Keratinocyte (primary cell): ENCODE measurements around the gene DCDC2. TPM values are rescaled to one million over a fixed set of nuclear protein-coding genes. Genes with fewer than 3 reads are reported as not detected.

Experiments used
- DNase-seq: peaks from one replicate; pipeline ENCODE4 v3.0.0-alpha.2; 2011; ENCODE audit warnings: low read depth, missing footprints, low spot score
- FAIRE-seq: peaks from 2 replicates; lab custom pipeline; 2011; peaks lifted over from hg19 to GRCh38; lab: Jason Lieb, UNC
- H2AFZ ChIP-seq: 2 replicates; pipeline ENCODE4 v1.6.0; 2012; ENCODE audit warnings: low read length, control low read depth, inconsistent platforms; ENCODE audit not compliant: control insufficient read depth
- H3K27ac ChIP-seq: 2 replicates; pipeline ENCODE4 v1.5.1; 2011; ENCODE audit warnings: low read length; ENCODE audit not compliant: control insufficient read depth, insufficient read depth
- H3K27me3 ChIP-seq: 3 replicates; pipeline ENCODE4 v1.6.0; 2011; ENCODE audit warnings: low read length; ENCODE audit not compliant: control insufficient read depth, insufficient read depth; ENCODE audit errors: extremely low read depth
- H3K36me3 ChIP-seq, 2 experiments: 2 replicates in 1 of 2; 3 replicates in 1 of 2; pipeline ENCODE4 v1.5.1; 2011; ENCODE audit warnings: low read length in 2 of 2, mild to moderate bottlenecking in 1 of 2; ENCODE audit not compliant: control insufficient read depth in 2 of 2, insufficient read depth in 2 of 2; ENCODE audit errors: extremely low read depth in 1 of 2
- H3K4me1 ChIP-seq: 3 replicates; pipeline ENCODE4 v1.5.1; 2011; ENCODE audit warnings: low read length; ENCODE audit not compliant: control insufficient read depth, insufficient read depth; ENCODE audit errors: extremely low read depth
- H3K4me2 ChIP-seq: 3 replicates; pipeline ENCODE4 v1.6.0; 2011; ENCODE audit warnings: low read depth, low read length; ENCODE audit not compliant: control insufficient read depth, insufficient read depth; ENCODE audit errors: extremely low read depth
- H3K4me3 ChIP-seq, 3 experiments: fragments of 200-600 bp in 1 of 3; sonication (generic) in 1 of 3; 2 replicates in 2 of 3; 3 replicates in 1 of 3; pipeline ENCODE4 v1.5.1; 2011 to 2016; ENCODE audit warnings: low read length in 3 of 3, mild to moderate bottlenecking in 3 of 3, control low read depth in 2 of 3, inconsistent platforms in 1 of 3, low read depth in 1 of 3, mixed read lengths in 1 of 3, mixed run types in 1 of 3, moderate library complexity in 1 of 3; ENCODE audit not compliant: control insufficient read depth in 2 of 3, insufficient read depth in 2 of 3; ENCODE audit errors: extremely low read depth in 1 of 3
- H3K79me2 ChIP-seq: 2 replicates; pipeline ENCODE4 v1.6.0; 2012; ENCODE audit warnings: low read length; ENCODE audit not compliant: control insufficient read depth, insufficient read depth
- H3K9ac ChIP-seq: 3 replicates; pipeline ENCODE4 v1.6.0; 2011; ENCODE audit warnings: low read length; ENCODE audit not compliant: control insufficient read depth, insufficient read depth; ENCODE audit errors: extremely low read depth
- H3K9me1 ChIP-seq: 3 replicates; pipeline ENCODE4 v1.6.0; 2011; ENCODE audit warnings: low read length; ENCODE audit not compliant: control insufficient read depth, insufficient read depth; ENCODE audit errors: extremely low read depth
- H3K9me3 ChIP-seq: 2 replicates; pipeline ENCODE4 v1.5.1; 2012; ENCODE audit warnings: low read depth, low read length; ENCODE audit not compliant: control insufficient read depth
- H4K20me1 ChIP-seq: 3 replicates; pipeline ENCODE4 v1.6.0; 2011; ENCODE audit warnings: low read length; ENCODE audit not compliant: control insufficient read depth, insufficient read depth; ENCODE audit errors: extremely low read depth
- EZH2 ChIP-seq: IDR thresholded peaks from one replicate; pipeline ENCODE4 v1.6.1; 2012; ENCODE audit warnings: inconsistent platforms, mild to moderate bottlenecking, low read length, moderate library complexity
- dilution Hi-C: fragments of 300-500 bp; cut with MboI; formaldehyde crosslinking; loops from one replicate; pipeline ENCODE4 v1.7.0; 2020; ENCODE audit warnings: low sequenced_read_pairs; ENCODE audit not compliant: extremely low pct_ligation_motif_present
- polyA plus RNA-seq, 5 experiments: library from polyadenylated mRNA; depleted of rRNA in 3 of 5; stranded (reverse) in 3 of 5; stranded (forward) in 1 of 5; unstranded in 1 of 5; fragments of >200 nt; gene quantifications; 1 replicate in 1 of 5; 2 replicates in 3 of 5; 3 replicates in 1 of 5; pipeline versions ENCODE4 v1.2.1 to v1.2.3, GENCODE V29; 2011 to 2012; ENCODE audit warnings: missing spikeins in 2 of 5, low read depth in 1 of 5, low replicate concordance in 1 of 5
- TF ChIP-seq, protein P1 (sequence below), 3 experiments: IDR thresholded peaks in 1 of 3; conservative IDR thresholded peaks in 1 of 3; optimal IDR thresholded peaks in 1 of 3; 2 replicates in 2 of 3; 3 replicates in 1 of 3; pipeline versions ENCODE3 to v1.5.1; 2011; ENCODE audit warnings: low read length in 3 of 3, mild to moderate bottlenecking in 3 of 3, moderate library complexity in 2 of 3, control low read depth in 1 of 3, inconsistent platforms in 1 of 3; ENCODE audit not compliant: insufficient read depth in 2 of 3; ENCODE audit errors: extremely low read depth in 1 of 3

DCDC2 gene
- polyA plus RNA-seq, 1 donor (not counting 4 experiments of a cell fraction or from before 2014, with no cell fraction given), result 0.10 TPM

DNA sequence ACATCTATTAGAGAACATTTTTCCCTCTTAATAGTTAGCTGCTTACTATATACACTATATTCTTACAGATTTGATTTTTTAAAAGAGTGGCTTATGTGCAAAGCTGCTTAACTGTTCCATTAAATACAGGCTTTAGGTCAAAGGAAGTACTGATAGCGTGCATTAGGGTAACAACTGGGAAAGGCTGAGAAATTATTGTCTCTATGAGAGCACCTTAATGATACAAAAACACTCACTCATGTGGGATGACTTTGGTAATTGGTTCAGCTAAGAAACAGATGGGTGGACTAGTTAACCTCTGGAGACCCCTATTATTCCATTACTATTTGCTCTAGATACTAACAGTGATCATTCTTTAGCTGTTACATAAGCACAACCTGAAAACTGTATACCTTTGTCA lies 4.0 kb downstream of the DCDC2 start:
- no peak overlapping the region for H3K4me3 ChIP-seq
- TF ChIP-seq, protein P1, sequence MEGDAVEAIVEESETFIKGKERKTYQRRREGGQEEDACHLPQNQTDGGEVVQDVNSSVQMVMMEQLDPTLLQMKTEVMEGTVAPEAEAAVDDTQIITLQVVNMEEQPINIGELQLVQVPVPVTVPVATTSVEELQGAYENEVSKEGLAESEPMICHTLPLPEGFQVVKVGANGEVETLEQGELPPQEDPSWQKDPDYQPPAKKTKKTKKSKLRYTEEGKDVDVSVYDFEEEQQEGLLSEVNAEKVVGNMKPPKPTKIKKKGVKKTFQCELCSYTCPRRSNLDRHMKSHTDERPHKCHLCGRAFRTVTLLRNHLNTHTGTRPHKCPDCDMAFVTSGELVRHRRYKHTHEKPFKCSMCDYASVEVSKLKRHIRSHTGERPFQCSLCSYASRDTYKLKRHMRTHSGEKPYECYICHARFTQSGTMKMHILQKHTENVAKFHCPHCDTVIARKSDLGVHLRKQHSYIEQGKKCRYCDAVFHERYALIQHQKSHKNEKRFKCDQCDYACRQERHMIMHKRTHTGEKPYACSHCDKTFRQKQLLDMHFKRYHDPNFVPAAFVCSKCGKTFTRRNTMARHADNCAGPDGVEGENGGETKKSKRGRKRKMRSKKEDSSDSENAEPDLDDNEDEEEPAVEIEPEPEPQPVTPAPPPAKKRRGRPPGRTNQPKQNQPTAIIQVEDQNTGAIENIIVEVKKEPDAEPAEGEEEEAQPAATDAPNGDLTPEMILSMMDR (optimal IDR thresholded peaks at IDR 0.05 in 1 of 3, IDR thresholded peaks at IDR 0.05 in 1 of 3, conservative IDR thresholded peaks at IDR 0.05 in 1 of 3; ENCODE audit: extremely low read depth in 1 of 3, insufficient read depth in 2 of 3, low read length in 3 of 3), result no peak
- no peak for TF ChIP-seq EZH2

DNA sequence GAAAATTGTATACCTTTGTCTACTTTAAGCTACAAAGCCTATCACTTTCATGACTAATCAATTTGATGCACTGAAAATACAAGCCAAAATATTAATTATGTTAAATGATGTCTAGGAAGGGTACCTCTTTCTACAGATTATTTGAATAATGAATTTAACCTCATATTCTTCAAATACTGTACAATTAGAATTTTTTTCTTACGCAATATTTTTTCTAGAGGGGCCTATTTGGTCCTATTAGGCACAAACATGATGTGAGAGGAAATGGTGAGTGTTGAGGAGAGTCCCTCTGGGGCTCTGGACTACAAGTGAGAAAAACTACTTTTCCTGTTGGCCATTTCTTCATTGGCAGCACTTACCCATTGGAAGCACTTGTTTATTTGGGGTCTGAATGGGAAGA lies 5.4 kb downstream of the DCDC2 start:
- H3K27ac ChIP-seq, result no peak overlapping the region
- H2AFZ ChIP-seq, result no peak overlapping the region
- TF ChIP-seq, protein P1 (optimal IDR thresholded peaks at IDR 0.05 in 1 of 3, IDR thresholded peaks at IDR 0.05 in 1 of 3, conservative IDR thresholded peaks at IDR 0.05 in 1 of 3; ENCODE audit: extremely low read depth in 1 of 3, insufficient read depth in 2 of 3, low read length in 3 of 3), result no peak
- TF ChIP-seq EZH2, result no peak
- H4K20me1 ChIP-seq, result no peaks in the 10 kb centered on the region
- H3K4me1 ChIP-seq, result no peaks in the 10 kb centered on the region
- H3K9me1 ChIP-seq, result no peaks in the 10 kb centered on the region
- no peak for DNase-seq
- no peak overlapping the region for H3K9ac ChIP-seq
- H3K9me3 ChIP-seq, result no peaks in the 10 kb centered on the region
- FAIRE-seq, result no peak
- dilution Hi-C loops, result no loop called here
- no peaks in the 10 kb centered on the region for H3K36me3 ChIP-seq
- peaks cover 4% of the 10 kb centered on the region for H3K27me3 ChIP-seq
- no peak overlapping the region for H3K4me3 ChIP-seq
- no peak overlapping the region for H3K4me2 ChIP-seq
- no peaks in the 10 kb centered on the region for H3K79me2 ChIP-seq

More for the DNA sequence above, 4.0 kb downstream of the DCDC2 start:
- Histone ChIP-seq H4K20me1 (no peaks in the 10 kb centered on the region), H3K36me3 (no peaks in the 10 kb centered on the region), H3K27me3 (peaks cover 14% of the 10 kb centered on the region), H3K9me3 (no peaks in the 10 kb centered on the region), H3K9ac (no peak overlapping the region), H3K27ac (no peak overlapping the region), H2AFZ (no peak overlapping the region), H3K4me1 (peaks cover 6% of the 10 kb centered on the region), H3K9me1 (no peaks in the 10 kb centered on the region), H3K79me2 (no peaks in the 10 kb centered on the region), H3K4me2 (no peak overlapping the region)
- dilution Hi-C loops, result no loop called here
- FAIRE-seq (no peak), DNase-seq (no peak)
